K562 (cell line): ENCODE results near the gene MYADML2. TPM values are rescaled to one million over a fixed set of nuclear protein-coding genes. Genes with fewer than 3 reads are reported as not detected.

Experiments
- ARID4B ChIP-seq: sonication (generic); formaldehyde crosslinking; IDR thresholded peaks from 2 replicates; pipeline ENCODE4 v1.8.0; 2022; ENCODE audit warnings: mild to moderate bottlenecking, missing genetic modification reagents
- BHLHE40 ChIP-seq: IDR thresholded peaks from 2 replicates; pipeline ENCODE4 v1.6.1; 2011; ENCODE audit warnings: low read length, improper control_type of control experiment
- CHD1 ChIP-seq: fragments of 200-600 bp; sonication (generic); IDR thresholded peaks from one replicate; pipeline ENCODE4 v1.6.1; 2012; ENCODE audit warnings: mild to moderate bottlenecking, moderate library complexity, low read length, inconsistent platforms
- E4F1 ChIP-seq: fragments of 250-450 bp; sonication (Bioruptor Pico); IDR thresholded peaks from 2 replicates; pipeline ENCODE4 v1.5.0; 2021; ENCODE audit warnings: mild to moderate bottlenecking, borderline replicate concordance
- FOS ChIP-seq: IDR thresholded peaks from 3 replicates; pipeline ENCODE4 v1.6.1; 2011; ENCODE audit not compliant: insufficient read length; ENCODE audit errors: extremely low read depth
- FOXJ3 ChIP-seq: sonication (generic); formaldehyde crosslinking; IDR thresholded peaks from 2 replicates; pipeline ENCODE4 v1.4.0; 2020; ENCODE audit warnings: mild to moderate bottlenecking, missing genetic modification reagents
- HINFP ChIP-seq: fragments of 450-650 bp; conservative IDR thresholded peaks from 2 replicates; pipeline ENCODE4 v1.6.1; 2016; ENCODE audit warnings: missing genetic modification characterization, low read depth, mild to moderate bottlenecking, control low read depth, missing compliant biosample characterization
- HMG20B ChIP-seq: fragments of 250-450 bp; sonication (Bioruptor Pico); IDR thresholded peaks from 2 replicates; pipeline ENCODE4 v1.5.0; 2021; ENCODE audit warnings: mild to moderate bottlenecking
- KAT2B ChIP-seq: IDR thresholded peaks from one replicate; pipeline ENCODE4 v1.6.1; 2012; ENCODE audit warnings: low read depth, mild to moderate bottlenecking, control low read depth, inconsistent platforms, low read length, moderate library complexity
- MAZ ChIP-seq, 2 experiments: fragments of 450-650 bp in 1 of 2; sonication (generic) in 1 of 2; formaldehyde crosslinking; IDR thresholded peaks in 1 of 2; conservative IDR thresholded peaks in 1 of 2; 2 replicates each; pipeline versions ENCODE4 v1.4.0 to v1.5.0; 2020; ENCODE audit warnings: mild to moderate bottlenecking in 1 of 2, missing genetic modification reagents in 1 of 2
- MYBL2 ChIP-seq, 2 experiments: fragments of 450-650 bp in 1 of 2; sonication (generic) in 1 of 2; formaldehyde crosslinking in 1 of 2; IDR thresholded peaks; 2 replicates each; pipeline versions ENCODE4 v1.6.1 to v1.8.1; 2017 to 2022; ENCODE audit warnings: borderline replicate concordance in 1 of 2, inconsistent platforms in 1 of 2, low read depth in 1 of 2, mild to moderate bottlenecking in 1 of 2, missing genetic modification reagents in 1 of 2, moderate library complexity in 1 of 2
- RBM39 ChIP-seq: fragments of 200-400 bp; formaldehyde crosslinking; optimal IDR thresholded peaks from 2 replicates; pipeline ENCODE3; 2018; ENCODE audit warnings: low read depth, low read length
- SREBF2 ChIP-seq: sonication (generic); formaldehyde crosslinking; IDR thresholded peaks from 2 replicates; pipeline ENCODE4 v1.4.0; 2020; ENCODE audit warnings: mild to moderate bottlenecking, missing genetic modification reagents
- TARDBP ChIP-seq: fragments of 450-650 bp; IDR thresholded peaks from 2 replicates; pipeline ENCODE4 v1.6.1; 2016
- TSC22D4 ChIP-seq: fragments of 450-650 bp; IDR thresholded peaks from 2 replicates; pipeline ENCODE4 v1.6.1; 2016; ENCODE audit warnings: missing genetic modification characterization, missing biosample characterization, control low read depth
- USF1 ChIP-seq: sonication (generic); formaldehyde crosslinking; IDR thresholded peaks from 2 replicates; pipeline ENCODE4 v1.9.0; 2022; ENCODE audit warnings: mild to moderate bottlenecking, missing genetic modification reagents
- ZFP1 ChIP-seq: fragments of 450-650 bp; formaldehyde crosslinking; IDR thresholded peaks from 2 replicates; pipeline ENCODE4 v1.4.0; 2020; ENCODE audit warnings: mild to moderate bottlenecking, mixed read lengths
- ZNF354B ChIP-seq: fragments of 250-450 bp; sonication (Bioruptor Pico); IDR thresholded peaks from 2 replicates; pipeline ENCODE4 v1.4.0; 2020
- polyA plus RNA-seq, 8 experiments: library from polyadenylated mRNA; depleted of rRNA in 4 of 8; stranded (reverse) in 5 of 8; unstranded in 3 of 8; fragments of >200 nt; fragmentation: Nextera tagmentation in 2 of 8; fragmentation: Illumina TruSeq in 1 of 8; extraction: Ambion mirVana in 2 of 8; extraction: Trizol in 1 of 8; gene quantifications; 2 replicates each; pipeline versions ENCODE4 v1.2.1 to v1.2.3, GENCODE V29; 2011 to 2014; ENCODE audit warnings: inconsistent platforms in 1 of 8, missing spikeins in 1 of 8
- total RNA-seq, 7 experiments: library from RNA; depleted of rRNA in 6 of 7; stranded (reverse); fragments of >200 nt in 6 of 7; fragmentation: Illumina TruSeq in 2 of 7; extraction: Trizol in 2 of 7; gene quantifications; 2 replicates each; pipeline versions ENCODE4 v1.2.1 to v1.2.3, GENCODE V29; 2011 to 2021; ENCODE audit warnings: low replicate concordance in 1 of 7

MYADML2 gene
- total and polyA plus RNA-seq, 9 of the 15 experiments (the other 6 are each of a cell fraction or from before 2014, with no cell fraction given): not detected

DNA sequence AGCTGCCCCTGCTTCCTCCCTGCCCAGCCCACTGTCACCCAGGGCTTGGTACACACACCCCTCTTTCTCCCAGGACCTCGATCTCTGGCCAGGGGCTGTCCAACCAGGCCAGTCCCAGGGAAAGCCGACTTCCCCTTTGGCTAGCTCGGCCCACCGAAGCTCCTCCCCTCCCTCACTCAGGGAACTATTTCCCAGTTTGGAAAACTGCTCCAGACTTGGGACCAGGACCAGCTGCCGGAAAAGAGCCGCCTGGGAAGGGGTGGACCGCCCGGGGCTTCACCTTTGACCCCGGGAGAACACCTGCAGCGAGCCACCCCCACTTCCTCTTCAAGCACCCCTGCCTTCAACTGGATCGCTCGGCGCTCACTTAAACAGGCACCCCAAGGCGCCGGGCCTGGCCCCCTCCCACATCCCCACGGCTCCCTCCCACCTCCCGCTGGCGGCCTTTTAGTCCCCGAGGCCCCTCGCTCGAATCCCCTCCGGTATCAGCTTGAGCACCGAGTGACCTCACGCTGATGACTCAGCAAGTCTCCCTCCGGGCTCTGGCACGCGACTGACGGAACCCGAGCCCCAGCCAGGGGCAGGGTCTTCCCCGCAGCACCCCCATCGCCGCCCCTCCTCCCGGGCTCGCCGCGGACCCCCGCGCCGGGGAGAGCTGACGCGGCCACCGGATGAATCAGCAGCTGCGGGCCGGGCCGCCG is 20.4 kb downstream of the MYADML2 start (continued):
- no peak for TF ChIP-seq HINFP (tag)
- no peak for TF ChIP-seq RBM39
- no peak for TF ChIP-seq MYBL2 (IDR thresholded peaks at IDR 0.05; ENCODE audit: low read depth)
- no peak for TF ChIP-seq MYBL2 (CRISPR knock-in tag; IDR thresholded peaks at IDR 0.05; ENCODE audit: borderline replicate concordance)
- peak; percentile 40; the same call in 1 of the 2 replicates for TF ChIP-seq ARID4B
- no peak for TF ChIP-seq ZFP1 (CRISPR knock-in tag)
- 0 out of 2 replicates have a peak, but pooled peaks have one; percentile 17 for TF ChIP-seq TARDBP
- TF ChIP-seq E4F1 (CRISPR knock-in tag): no peak
- no peak for TF ChIP-seq ZNF354B (CRISPR knock-in tag)
- TF ChIP-seq MAZ (CRISPR knock-in tag; conservative IDR thresholded peaks at IDR 0.05 in 1 of 2, IDR thresholded peaks at IDR 0.05 in 1 of 2): peak; percentile 22 to 62
- TF ChIP-seq FOXJ3 (CRISPR knock-in tag): no peak
- TF ChIP-seq KAT2B: no peak
- no peak for TF ChIP-seq FOS
- TF ChIP-seq BHLHE40: peak; percentile 96
- TF ChIP-seq TSC22D4 (tag): no peak
- TF ChIP-seq USF1 (CRISPR knock-in tag): no peak
- TF ChIP-seq SREBF2 (CRISPR knock-in tag): no peak
- TF ChIP-seq CHD1: peak; percentile 14
- no peak for TF ChIP-seq HMG20B (CRISPR knock-in tag)
